KMS-11 (cell line): Measurements from ENCODE around the gene CHST8.

Experiments used
- H2AFZ ChIP-seq: fragments of 200-600 bp; sonication (generic); 2 replicates; pipeline ENCODE4 v1.6.1; 2016; ENCODE audit warnings: antibody characterized with exemption, mixed run types, low read depth
- H3K27ac ChIP-seq: fragments of 200-600 bp; sonication (generic); 2 replicates; pipeline ENCODE4 v1.6.1; 2016; ENCODE audit warnings: mild to moderate bottlenecking, mixed run types
- H3K27me3 ChIP-seq: fragments of 200-600 bp; sonication (generic); 2 replicates; pipeline ENCODE4 v1.6.1; 2017; ENCODE audit warnings: mild to moderate bottlenecking, low read depth, mixed run types, moderate library complexity; ENCODE audit not compliant: insufficient read depth
- H3K36me3 ChIP-seq: fragments of 200-600 bp; sonication (generic); 2 replicates; pipeline ENCODE4 v1.6.1; 2017; ENCODE audit warnings: mild to moderate bottlenecking, mixed run types; ENCODE audit not compliant: insufficient read depth
- H3K4me1 ChIP-seq: fragments of 200-600 bp; sonication (generic); 2 replicates; pipeline ENCODE4 v1.6.1; 2016; ENCODE audit warnings: mild to moderate bottlenecking, low read depth, mixed run types; ENCODE audit not compliant: poor library complexity, severe bottlenecking
- H3K4me2 ChIP-seq: fragments of 200-600 bp; sonication (generic); 2 replicates; pipeline ENCODE4 v1.7.0; 2016; ENCODE audit warnings: mild to moderate bottlenecking, mixed run types
- H3K4me3 ChIP-seq: fragments of 200-600 bp; sonication (generic); IDR thresholded peaks from 2 replicates; pipeline ENCODE4 v1.6.1; 2017; ENCODE audit warnings: low read depth, low read length, mixed read lengths; ENCODE audit not compliant: insufficient read depth
- H3K79me2 ChIP-seq: fragments of 200-600 bp; sonication (generic); 2 replicates; pipeline ENCODE4 v1.6.1; 2016; ENCODE audit warnings: low read depth, mixed run types; ENCODE audit not compliant: insufficient read depth
- H3K9ac ChIP-seq: fragments of 200-600 bp; sonication (generic); 2 replicates; pipeline ENCODE4 v1.6.1; 2016; ENCODE audit warnings: mild to moderate bottlenecking, mixed run types
- H4K20me1 ChIP-seq: fragments of 200-600 bp; sonication (generic); 2 replicates; pipeline ENCODE4 v1.6.1; 2016; ENCODE audit warnings: mild to moderate bottlenecking, mixed run types; ENCODE audit not compliant: insufficient read depth
- TF ChIP-seq, protein P1 (sequence below): fragments of 200-600 bp; sonication (generic); conservative IDR thresholded peaks from 2 replicates; pipeline ENCODE4 v1.6.1; 2017; ENCODE audit warnings: low read depth, mild to moderate bottlenecking, antibody characterized with exemption, low read length, moderate library complexity, mixed read lengths

CHST8 gene, protein sequence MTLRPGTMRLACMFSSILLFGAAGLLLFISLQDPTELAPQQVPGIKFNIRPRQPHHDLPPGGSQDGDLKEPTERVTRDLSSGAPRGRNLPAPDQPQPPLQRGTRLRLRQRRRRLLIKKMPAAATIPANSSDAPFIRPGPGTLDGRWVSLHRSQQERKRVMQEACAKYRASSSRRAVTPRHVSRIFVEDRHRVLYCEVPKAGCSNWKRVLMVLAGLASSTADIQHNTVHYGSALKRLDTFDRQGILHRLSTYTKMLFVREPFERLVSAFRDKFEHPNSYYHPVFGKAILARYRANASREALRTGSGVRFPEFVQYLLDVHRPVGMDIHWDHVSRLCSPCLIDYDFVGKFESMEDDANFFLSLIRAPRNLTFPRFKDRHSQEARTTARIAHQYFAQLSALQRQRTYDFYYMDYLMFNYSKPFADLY

DNA sequence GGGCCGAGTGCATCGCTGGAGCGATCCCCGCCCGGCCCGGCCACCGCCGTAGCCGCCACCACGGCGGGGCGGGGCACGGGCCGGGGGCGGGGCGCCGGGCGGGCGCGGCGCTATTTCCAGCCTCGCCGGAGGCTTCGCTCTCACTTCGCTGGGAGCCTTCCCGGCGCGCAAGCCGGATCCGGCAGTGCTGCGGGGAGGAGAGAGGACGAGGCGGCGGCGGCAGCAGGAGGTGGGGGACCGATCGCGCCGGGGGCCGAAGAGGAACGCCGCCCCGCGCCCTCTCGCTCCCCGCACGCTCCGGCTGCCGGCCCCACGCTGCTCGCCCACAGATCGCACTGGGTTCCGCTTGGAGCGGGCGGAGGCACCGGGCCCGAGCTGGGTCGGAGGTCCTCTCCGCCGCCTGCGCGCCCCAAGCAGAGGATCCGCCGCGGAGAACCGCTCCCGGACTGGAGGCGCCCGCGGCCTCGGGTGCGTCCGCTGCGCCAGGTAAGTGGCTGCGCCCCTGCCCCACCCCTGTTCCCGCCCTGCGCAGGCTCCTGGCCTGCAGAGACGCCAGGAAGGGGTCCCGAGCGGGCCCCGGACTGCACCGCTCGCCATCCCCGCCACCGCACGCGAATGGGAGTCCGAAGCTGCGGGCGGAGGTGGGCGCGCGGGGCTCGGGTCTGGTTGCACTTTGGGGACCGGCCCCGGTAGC, at the start of gene CHST8:
CHST8 (plus strand) TSS at position 143 of the 694 bp plus-strand sequence. CDS start 67,309 bp downstream, outside the sequence.
- Histone ChIP-seq H3K36me3 (no peaks in the 10 kb centered on the region), H4K20me1 (no peaks in the 10 kb centered on the region), H3K27me3 (peaks cover 14% of the 10 kb centered on the region; the same call in 1 of the 2 replicates), H3K27ac (no peak within 1 kb of the TSS), H2AFZ (no peak within 1 kb of the TSS), H3K4me1 (no peaks in the 10 kb centered on the region), H3K9ac (no peak within 1 kb of the TSS), H3K4me3 (no peak within 1 kb of the TSS), H3K79me2 (no peaks in the 10 kb centered on the region), H3K4me2 (no peak within 1 kb of the TSS)
- TF ChIP-seq, protein P1, sequence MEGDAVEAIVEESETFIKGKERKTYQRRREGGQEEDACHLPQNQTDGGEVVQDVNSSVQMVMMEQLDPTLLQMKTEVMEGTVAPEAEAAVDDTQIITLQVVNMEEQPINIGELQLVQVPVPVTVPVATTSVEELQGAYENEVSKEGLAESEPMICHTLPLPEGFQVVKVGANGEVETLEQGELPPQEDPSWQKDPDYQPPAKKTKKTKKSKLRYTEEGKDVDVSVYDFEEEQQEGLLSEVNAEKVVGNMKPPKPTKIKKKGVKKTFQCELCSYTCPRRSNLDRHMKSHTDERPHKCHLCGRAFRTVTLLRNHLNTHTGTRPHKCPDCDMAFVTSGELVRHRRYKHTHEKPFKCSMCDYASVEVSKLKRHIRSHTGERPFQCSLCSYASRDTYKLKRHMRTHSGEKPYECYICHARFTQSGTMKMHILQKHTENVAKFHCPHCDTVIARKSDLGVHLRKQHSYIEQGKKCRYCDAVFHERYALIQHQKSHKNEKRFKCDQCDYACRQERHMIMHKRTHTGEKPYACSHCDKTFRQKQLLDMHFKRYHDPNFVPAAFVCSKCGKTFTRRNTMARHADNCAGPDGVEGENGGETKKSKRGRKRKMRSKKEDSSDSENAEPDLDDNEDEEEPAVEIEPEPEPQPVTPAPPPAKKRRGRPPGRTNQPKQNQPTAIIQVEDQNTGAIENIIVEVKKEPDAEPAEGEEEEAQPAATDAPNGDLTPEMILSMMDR: no peak

DNA sequence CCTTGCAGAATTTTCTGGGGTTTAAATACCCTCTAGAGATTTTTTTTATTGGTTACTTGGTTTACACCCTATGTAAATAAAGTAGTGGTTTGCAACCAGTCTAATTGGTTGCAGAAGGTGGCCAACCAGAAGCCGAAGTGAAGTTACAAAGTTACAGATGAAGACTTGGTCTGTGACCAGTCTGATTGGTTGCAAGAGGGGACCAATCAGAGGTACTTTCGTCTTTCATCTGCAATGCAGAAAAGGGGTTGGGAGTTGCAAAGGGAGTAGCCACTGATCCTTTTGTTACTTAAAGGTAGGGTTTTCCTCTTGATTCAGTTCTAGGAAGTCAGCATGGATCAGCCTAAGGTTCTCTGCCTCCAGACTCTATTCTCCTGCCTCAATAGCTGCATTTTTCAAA, 48.8 kb upstream of the CHST8 start:
- no peaks in the 10 kb centered on the region for H3K36me3 ChIP-seq
- H2AFZ ChIP-seq: no peak overlapping the region
- TF ChIP-seq, protein P1: no peak
- H3K4me3 ChIP-seq: no peak overlapping the region
- no peaks in the 10 kb centered on the region for H4K20me1 ChIP-seq
- no peaks in the 10 kb centered on the region for H3K79me2 ChIP-seq
- H3K9ac ChIP-seq: no peak overlapping the region
- H3K27me3 ChIP-seq: 0 out of 2 replicates have a peak, but pooled peaks cover 3% of the 10 kb centered on the region
- H3K4me1 ChIP-seq: no peaks in the 10 kb centered on the region
- no peak overlapping the region for H3K4me2 ChIP-seq
- H3K27ac ChIP-seq: no peak overlapping the region

DNA sequence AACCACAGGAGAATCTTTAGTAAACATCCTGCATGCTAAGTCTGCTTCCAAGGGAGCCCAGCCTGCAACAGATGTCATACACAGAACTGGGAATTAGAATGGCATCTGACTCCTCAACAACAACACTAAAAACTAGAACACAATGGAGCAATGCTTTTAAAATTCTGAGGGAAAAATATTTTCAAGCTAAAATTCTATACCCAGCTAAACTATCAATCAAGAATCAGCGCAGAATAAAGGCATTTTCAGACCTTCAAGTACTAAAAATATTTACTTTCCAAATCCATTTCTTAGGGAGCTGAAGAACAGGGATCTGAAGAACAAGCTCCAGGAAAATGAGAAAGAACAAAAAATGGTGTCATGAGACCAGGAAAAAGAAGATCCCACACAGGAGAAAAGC, 46.9 kb upstream of the CHST8 start:
- 0 out of 2 replicates have a peak, but pooled peaks cover 3% of the 10 kb centered on the region for H3K27me3 ChIP-seq
- no peaks in the 10 kb centered on the region for H3K4me1 ChIP-seq
- no peak overlapping the region for H3K9ac ChIP-seq
- no peak overlapping the region for H3K27ac ChIP-seq
- no peaks in the 10 kb centered on the region for H3K36me3 ChIP-seq
- TF ChIP-seq, protein P1: no peak
- H2AFZ ChIP-seq: no peak overlapping the region
- no peak overlapping the region for H3K4me2 ChIP-seq
- no peak overlapping the region for H3K4me3 ChIP-seq
- no peaks in the 10 kb centered on the region for H3K79me2 ChIP-seq
- no peaks in the 10 kb centered on the region for H4K20me1 ChIP-seq

GRCh38 chr19:33578697-33579096, 43.1 kb upstream of the CHST8 start:
- H3K4me1 ChIP-seq: no peaks in the 10 kb centered on the region
- no peak overlapping the region for H3K27ac ChIP-seq
- H4K20me1 ChIP-seq: no peaks in the 10 kb centered on the region
- H3K4me3 ChIP-seq: no peak overlapping the region
- H3K79me2 ChIP-seq: no peaks in the 10 kb centered on the region
- no peak overlapping the region for H3K9ac ChIP-seq
- H3K27me3 ChIP-seq: 0 out of 2 replicates have a peak, but pooled peaks cover 3% of the 10 kb centered on the region
- TF ChIP-seq, protein P1: no peak
- no peak overlapping the region for H2AFZ ChIP-seq
- no peak overlapping the region for H3K4me2 ChIP-seq
- no peaks in the 10 kb centered on the region for H3K36me3 ChIP-seq
